HG03139 (cell line): Measurements from ENCODE around the gene CCDC40.
"Not testable (repeated sequence)": the region's sequence is repeated elsewhere in the genome, so short reads cannot be mapped to it uniquely, and the experiment has no call there.

ENCODE experiments used
- ATAC-seq: cut with Tn5 transposase; IDR thresholded peaks from one replicate; pipeline ENCODE4 v1.9.1; 2021; ENCODE audit not compliant: unreplicated experiment

Gene CCDC40

DNA sequence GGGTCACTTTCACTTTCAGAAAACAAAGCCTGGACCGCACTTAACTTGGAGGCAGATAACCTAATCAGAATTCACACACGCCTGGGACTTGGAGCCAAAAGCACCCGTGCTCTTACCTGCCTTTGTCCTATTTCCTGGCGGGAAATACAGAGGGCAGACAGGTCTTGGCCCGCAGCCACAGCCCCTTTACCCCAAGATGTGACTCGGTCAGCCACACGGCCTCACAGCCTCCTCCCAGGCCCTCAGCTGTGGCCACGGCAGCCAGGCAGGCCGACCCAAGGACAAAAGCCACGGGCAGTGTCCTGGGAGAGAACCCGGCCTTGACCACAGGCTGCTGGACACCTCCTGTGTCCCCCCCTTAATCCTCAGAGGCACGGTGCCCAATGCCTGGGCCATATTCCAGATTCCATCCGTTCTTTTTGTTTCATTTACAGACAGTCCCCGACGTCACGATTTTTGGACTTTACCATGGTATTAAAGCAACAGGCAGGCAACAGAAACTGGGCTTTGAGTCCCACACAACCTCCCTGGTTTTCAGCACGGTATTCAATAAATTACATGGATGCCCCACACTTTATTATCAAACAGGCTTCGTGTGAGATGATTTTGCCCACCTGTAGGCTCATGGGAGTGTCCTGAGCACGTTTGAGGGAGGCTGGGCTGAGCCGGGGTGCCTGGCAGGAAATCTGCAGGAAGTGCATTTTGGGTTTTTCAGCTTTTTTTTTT lies 34.8 kb downstream of the CCDC40 start:
- no peak for ATAC-seq

DNA sequence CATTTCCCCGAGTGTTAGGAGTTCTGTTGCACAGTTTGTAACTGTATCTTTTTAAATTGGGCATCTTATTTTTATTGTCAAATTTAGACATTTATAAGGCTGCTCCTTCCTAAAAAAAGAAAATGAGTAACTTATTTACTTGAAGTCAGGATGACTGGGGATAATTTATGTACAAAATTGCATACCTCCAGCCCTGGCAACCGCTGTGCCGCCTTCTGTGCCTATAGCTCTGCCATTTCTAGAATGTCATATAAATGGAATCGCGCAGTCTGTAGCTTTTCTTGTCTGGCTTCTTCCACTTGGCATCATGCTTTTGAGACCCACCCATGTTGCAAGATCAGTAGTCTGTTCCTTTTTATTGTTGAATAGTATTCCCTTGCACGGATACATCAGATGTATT lies 36.0 kb downstream of the CCDC40 start:
- no peak for ATAC-seq

DNA sequence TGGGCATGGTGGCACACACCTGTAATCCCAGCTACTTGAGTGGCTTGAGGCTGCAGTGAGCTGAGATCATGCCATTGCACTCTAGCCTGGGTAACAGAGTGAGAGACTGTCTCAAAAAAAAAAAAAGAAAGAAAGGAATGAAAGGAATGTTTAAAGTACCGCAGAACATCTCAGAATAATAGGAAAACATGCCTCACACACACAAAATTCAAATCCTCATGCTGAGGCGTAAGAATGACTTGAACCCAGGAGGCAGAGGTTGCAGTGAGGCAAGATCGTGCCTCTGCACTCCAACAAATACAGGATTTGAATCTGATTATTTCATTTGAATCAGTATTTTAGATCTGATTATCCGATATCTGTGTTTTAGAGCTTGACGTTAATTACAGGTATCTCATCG lies 43.6 kb downstream of the CCDC40 start:
- no peak for ATAC-seq

DNA sequence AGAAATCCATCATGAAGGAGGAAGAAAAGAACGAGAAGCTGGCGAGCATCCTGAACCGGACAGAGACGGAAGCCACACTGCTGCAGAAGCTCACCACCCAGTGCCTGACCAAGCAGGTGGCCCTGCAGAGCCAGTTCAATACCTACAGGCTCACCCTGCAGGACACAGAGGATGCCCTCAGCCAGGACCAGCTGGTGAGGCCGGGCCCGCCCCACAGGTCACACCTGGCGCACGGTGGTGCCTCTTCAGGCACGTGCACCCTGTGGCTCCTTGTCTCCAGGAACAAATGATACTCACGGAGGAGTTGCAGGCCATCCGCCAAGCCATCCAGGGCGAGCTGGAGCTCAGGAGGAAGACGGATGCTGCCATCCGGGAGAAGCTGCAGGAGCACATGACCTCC lies 45.2 kb downstream of the CCDC40 start:
- no peak for ATAC-seq

DNA sequence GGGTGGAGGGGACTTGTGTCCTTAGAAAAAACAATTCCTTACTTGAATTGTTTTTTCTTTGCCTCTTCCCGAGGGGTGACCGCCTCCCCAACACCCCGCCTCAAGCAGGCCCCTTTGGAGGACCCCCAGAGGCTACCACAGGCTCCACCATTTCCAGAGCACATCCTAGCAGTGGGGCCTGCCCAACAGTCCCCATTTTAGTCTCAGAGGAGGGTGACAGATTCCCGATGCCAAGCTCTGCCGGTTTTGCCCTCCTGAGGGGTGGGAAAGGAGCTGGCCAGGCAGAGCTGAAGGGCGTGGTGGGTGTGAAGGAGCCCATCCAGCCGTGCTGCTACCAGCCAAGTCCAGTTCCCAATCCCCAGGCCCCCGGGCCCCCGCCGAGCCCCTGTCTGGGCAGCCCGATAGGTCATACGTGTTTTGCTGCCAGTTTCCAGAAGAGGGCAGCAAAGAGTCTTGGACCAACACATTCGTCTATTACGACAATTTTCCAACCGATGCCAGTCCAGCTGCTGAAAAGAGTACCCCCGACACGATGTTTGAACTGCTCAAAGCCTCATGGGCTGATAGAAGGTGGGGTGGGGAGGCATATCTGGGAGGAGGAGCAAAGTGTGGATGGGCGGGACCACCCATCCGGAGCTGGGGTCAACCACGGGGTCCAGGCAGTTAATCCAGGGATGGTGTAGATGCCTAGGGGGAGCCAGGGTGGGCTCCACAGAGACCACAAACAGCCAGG lies 46.1 kb downstream of the CCDC40 start:
- no peak for ATAC-seq

DNA sequence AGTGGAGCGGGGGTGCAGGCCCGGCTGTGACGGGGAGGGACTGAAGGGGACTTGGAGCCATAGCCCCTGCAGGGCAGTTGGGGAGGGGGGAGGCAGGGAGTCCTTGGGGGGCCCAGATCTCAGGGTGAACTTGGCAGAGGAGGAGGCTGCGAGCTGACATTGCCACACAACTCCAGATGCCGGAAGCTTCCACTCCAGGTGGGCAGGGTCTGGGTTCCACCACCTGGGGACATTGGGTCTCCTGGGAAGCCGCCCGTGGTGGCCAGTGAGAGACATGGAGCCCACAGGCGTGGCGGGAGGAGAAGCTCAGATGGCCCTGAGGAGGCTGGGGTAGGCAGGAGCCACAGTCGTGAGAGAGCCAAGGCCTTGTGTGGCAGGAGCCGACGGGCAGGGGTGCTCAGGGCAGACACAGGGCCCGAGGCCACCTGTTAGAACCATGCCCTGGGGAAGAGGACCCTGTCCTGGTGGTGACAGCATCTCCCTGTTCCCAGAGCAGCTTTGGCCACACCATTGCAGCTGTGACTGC lies 46.8 kb downstream of the CCDC40 start:
- ATAC-seq: no peak

DNA sequence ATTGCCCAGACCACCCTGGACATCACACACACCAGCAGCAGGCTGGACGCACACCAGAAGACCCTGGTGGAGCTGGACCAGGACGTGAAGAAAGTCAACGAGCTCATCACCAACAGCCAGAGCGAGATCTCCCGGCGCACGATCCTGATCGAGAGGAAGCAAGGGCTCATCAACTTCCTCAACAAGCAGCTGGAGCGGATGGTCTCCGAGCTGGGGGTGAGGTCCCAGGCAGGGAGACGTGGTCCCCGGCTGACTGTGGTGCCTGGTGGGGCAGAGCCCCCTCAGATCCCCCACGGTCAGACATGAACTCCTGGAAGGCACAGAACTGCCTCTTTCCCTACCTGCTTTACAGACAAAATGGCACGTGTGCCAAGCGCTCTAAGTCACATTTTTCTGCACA lies 48.3 kb downstream of the CCDC40 start:
- no peak for ATAC-seq

DNA sequence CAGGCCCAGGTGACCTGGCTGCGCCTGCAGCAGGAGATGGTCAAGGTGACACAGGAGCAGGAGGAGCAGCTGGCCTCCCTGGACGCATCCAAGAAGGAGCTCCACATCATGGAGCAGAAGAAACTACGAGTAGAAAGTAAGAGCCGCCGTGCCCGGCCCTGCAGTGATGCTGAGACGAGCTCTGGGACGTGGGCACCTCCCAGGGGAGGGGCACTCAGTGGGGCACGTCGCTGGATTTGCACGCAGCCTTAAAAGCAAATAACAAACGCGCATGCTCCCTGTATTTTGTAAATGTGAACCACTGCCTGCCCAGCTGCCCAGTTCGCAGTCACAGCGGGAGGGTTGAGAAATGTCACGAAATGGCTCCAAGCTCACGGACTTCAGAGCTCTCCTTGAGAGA lies 49.6 kb downstream of the CCDC40 start:
- no peak for ATAC-seq

DNA sequence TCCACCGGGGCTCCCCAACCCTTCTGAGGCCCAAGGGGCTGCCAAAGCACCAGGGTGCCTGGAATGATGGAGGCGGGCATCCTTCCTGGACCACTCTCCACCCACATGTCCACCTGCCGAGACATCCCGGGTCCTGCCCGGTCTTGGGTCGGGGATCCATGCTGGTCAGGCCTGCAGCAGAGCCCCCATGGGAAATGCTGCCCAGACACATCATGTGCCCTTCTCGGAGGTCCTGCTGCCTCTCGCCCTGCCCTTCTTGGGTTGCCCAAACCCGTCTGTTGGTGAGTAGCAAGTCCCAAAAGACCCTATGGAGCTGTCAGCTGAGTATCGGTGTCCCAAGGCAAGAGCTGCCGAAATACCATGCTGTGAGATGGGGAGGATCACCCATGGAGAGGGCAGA lies 50.2 kb downstream of the CCDC40 start:
- ATAC-seq: no peak

DNA sequence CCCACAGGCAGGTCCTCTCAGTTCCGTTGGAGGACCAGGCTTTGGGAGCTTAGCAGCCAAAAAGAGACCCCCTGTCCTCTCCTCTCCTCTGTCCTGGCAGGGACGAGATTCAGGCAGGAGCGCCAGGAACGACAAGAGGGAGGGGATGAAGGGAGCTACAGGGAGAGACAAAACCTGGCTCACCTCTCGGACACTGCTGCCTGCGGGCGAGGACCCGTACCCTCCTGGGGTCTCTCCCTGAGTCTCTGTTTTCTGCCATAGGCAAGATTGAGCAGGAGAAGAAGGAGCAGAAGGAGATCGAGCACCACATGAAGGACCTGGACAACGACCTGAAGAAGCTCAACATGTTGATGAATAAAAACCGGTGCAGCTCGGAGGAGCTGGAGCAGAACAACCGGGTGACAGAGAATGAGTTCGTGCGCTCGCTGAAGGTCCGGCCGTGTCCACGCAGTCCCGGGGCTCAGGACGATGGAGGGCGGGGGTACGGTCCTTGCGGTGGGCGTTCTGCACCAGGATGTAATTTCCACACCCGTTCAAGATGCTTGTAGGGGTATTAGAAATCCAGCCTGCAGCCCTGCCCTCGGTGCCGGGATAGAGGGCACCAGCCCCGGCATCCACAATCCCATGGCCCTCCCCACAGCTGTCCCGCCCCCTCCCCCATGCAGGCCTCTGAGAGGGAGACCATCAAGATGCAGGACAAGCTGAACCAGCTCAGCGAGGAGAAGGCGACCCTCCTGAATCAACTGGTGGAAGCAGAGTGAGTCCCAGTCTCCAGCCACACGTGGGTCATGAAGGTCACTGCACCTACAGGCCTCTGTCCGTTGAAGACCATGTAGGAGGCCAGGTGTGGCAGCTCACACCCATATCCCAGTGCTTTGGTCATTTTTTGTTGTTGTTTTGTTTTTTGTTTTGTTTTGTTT lies 51.2 kb downstream of the CCDC40 start:
- no peak for ATAC-seq

DNA sequence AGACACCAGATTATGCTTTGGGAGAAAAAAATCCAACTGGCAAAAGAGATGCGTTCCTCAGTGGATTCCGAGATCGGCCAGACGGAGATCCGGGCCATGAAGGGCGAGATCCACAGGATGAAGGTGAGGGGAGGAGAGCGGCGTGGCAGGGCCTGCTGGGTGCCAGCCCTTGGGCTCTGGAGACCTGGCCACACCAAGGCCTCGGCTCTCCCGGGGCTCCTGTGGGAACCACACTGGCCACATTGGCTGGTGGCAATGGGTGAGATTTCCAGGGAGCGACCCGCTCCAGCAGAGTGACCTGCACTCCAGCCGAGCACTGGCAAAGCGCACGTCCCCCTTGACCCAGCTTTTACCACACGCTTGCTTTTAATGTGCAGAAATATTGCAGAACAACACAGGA lies 53.3 kb downstream of the CCDC40 start:
- ATAC-seq: no peak

DNA sequence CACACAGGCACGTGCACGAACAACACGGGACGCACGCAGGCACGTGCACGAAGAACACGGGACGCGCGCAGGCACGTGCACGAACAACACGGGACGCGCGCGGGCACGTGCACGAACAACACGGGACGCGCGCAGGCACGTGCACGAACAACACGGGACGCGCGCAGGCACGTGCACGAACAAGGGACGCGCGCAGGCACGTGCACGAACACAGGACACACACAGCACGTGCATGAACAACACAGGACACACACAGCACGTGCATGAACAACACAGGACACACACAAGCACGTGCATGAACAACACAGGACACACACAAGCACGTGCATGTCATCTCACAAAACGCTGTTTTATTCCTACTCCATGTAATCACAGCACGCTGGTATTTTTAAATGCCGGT lies 53.7 kb downstream of the CCDC40 start:
- not testable (repeated sequence) for ATAC-seq

DNA sequence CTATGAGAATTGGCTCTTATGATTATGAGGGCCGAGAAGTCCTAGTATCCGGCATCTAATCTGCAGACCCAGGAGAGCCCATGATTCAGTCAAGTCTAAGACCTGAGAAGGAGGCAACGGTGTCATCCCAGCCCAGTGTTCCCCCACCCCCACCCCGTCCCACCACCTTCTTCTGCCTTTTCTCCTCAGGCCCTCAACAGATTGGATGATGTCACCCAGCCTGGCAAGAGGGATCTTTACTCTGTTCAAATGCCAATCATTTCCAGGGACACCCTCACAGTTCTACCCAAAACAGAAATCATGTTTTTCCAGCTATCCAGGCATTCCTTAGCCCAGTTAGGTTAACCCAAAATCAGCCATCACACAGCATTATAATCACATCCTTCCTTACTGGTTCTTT lies 54.9 kb downstream of the CCDC40 start:
- ATAC-seq: no peak

DNA sequence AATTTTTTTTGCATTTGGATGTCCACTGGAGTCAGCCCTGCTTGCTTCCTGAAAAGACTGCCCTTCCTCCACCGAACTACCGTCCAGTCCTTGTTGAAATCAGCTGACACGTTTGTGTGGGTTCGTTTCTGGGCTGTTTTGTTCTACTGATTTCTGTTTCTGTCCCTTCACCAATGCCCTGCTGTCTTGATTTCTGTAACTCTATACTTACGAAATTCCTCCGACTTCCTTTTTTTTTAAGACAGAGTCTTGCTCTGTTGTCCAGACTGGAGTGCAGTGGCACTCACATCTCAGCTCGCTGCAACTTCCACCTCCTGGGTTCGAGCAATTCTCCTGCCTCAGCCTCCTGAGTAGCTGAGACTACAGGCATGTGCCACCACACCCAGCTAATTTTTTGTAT lies 56.5 kb downstream of the CCDC40 start:
- no peak for ATAC-seq

DNA sequence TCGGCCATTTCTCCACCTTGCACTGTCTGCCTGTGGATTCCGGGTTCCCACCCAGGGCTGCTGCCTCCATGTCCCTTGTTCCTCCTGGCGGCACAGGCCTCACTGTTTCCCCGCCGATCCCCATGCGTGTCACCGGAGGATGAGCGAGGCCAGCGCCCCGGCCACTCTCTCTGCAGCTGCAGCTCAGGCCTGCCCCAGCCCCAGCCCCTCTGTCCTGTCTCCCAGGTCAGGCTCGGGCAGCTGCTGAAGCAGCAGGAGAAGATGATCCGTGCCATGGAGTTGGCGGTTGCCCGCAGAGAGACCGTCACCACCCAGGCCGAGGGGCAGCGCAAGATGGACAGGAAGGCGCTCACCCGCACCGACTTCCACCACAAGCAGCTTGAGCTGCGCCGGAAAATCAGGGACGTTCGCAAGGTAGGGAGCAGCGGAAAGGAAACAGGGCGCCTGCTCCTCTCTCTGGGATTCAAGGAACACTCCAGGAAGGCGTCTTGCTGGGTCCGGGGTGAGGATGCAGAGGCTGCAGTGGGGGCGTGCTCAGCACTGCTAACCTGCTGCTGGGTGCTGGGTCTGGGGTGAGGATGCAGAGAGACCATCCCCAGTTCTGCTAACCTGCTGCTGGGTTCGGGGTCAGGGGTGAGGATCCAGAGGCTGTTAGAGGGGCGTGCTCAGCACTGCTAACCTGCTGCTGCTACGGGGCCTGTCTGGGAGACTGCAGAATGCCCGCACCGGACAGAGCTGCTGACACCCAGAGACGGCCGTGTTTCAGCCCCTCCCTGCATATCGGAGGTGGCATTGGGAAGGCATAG lies 58.8 kb downstream of the CCDC40 start:
- ATAC-seq: no peak

DNA sequence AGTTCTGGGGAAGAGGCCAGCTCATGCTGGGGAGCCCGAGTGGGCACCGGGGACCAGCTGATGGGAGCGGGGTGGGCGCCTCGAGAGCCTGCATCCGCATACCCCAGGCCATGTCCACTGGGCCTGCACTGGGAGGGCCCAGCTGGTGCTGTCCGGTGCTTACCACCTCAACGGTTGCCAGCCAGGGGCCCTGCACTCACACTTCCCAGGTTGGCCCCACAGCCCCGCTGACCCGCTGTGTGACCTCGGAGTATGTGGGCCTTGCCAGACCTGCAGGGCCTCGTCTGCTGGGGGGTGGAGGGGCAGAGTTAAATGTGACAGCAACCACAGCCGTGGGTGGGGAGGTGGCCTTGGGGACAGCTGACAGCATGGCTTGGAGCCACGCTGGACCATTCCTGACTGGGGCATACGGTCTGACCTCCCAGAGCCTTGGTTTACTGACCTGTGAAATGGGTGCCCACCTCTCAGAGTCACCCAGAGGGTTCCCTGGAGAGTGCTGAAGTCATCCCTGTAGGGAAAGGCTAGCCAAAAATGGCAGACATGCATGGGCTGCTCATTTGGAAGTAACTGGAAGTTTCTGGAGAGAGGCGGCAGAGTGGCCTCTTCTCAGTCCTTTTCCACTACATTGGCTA lies 59.5 kb downstream of the CCDC40 start:
- no peak for ATAC-seq

DNA sequence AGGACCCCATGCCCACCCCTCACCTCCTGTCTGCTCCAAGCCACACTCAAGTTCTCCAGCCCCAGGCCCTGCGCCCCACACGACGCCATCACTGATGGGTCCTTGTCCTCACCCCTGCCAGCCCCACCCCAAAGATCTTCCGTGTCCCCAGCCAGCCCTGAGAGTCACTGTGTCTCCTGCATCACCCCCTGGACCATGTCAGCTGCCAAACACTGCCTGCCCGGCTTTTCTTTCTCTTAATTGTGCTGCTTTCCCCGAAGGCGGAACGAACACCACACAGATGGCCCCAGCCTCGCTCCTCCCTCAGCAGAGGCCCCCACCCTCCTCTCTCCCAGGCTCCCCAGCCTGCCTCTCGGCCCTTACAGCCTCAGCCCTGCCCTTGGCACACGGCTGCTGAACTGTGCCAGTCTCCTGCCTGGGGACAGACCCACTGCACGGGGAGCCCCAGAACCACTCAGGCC lies 60.1 kb downstream of the CCDC40 start:
- ATAC-seq: no peak

DNA sequence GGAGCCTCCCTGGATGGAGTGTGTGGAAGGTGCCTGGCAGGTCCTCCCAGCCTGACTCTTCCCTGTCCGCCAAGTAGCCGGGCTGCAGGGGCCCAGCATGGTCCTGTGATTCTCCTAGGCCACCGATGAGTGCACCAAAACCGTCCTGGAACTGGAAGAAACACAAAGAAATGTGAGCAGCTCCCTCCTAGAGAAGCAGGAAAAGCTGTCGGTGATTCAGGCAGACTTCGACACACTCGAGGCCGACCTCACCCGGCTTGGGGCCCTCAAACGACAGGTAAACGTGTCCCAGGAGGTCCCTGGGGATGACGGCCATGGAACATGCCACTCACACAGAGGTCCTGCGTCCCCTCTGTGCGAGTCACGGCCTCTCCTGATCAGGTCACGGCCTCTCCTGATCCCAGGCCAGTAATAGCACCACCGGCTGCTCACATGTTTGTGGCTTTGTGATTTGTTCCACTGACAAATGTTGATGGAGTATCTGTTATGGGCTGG lies 60.7 kb downstream of the CCDC40 start:
- ATAC-seq: no peak

DNA sequence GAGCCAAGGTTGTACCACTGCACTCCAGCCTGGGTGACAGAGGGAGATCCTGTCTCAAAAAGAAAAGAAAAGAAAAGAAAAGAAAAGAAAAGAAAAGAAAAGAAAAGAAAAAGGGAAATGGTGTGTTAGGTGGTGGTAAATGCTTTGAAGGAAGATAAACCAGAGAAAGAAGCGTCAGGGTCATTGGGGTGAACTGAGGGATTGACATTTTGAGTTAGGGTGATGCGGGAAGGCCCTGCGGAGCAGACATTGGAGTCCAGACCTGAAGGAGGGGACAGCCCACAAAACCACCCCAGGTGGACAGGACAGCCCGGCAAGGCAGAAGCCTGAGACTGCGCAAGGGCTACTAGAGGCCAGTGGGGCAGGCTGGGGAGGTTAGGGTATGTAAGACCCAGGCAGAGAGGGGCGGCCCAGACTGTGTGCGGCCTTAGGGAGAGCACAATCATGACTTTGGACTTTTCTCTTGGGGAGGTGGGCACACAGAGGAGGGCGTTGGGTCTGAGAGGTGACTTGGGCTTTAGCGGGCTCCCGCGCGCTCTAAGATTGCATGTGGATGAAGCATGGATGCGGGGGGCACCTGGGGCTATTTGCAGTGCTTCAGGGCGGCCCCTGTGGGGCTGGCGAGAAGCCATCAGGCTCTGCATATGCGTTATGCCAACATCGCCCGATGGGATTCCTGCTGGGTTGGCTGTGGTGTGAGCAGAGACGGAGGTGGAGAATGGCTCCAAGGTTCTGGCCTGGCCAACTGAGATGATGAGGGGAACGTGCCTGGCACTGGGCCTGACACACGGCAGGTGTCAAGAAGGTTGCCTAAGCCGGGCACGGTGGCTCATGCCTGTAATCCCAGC lies 61.6 kb downstream of the CCDC40 start:
- no peak for ATAC-seq
